Measurements from ENCODE around the gene POU6F2.
"Not testable (repeated sequence)": the region's sequence is repeated elsewhere in the genome, so short reads cannot be mapped to it uniquely, and the experiment has no call there.

Gene POU6F2

GRCh38 chr7:39301543-39301942 is 323.8 kb downstream of the POU6F2 start:
- DNase-seq (ENCODE audit: low read depth in 1 of 2, low spot score in 1 of 2) = no peak

GRCh38 chr7:39304178-39304577 is 326.5 kb downstream of the POU6F2 start:
- DNase-seq (ENCODE audit: low read depth in 1 of 2, low spot score in 1 of 2) = no peak

- no peak for DNase-seq (ENCODE audit: low read depth in 1 of 2, low spot score in 1 of 2)
Observed at GRCh38 chr7:39304668-39305405, 327.1 kb downstream of the POU6F2 start.

GRCh38 chr7:39306016-39306570 is 328.4 kb downstream of the POU6F2 start:
- no peak for DNase-seq (ENCODE audit: low read depth in 1 of 2, low spot score in 1 of 2)

- DNase-seq (ENCODE audit: low read depth in 1 of 2, low spot score in 1 of 2) = no peak
Observed at GRCh38 chr7:39310699-39311098, 333.0 kb downstream of the POU6F2 start.

GRCh38 chr7:39312254-39312989 is 334.7 kb downstream of the POU6F2 start:
- DNase-seq (ENCODE audit: low read depth in 1 of 2, low spot score in 1 of 2) = no peak

GRCh38 chr7:39313376-39313775 is 335.7 kb downstream of the POU6F2 start:
- DNase-seq (ENCODE audit: low read depth in 1 of 2, low spot score in 1 of 2) = no peak

GRCh38 chr7:39313974-39314373 is 336.3 kb downstream of the POU6F2 start:
- no peak for DNase-seq (ENCODE audit: low read depth in 1 of 2, low spot score in 1 of 2)

GRCh38 chr7:39317107-39317506 is 339.4 kb downstream of the POU6F2 start:
- no peak for DNase-seq (ENCODE audit: low read depth in 1 of 2, low spot score in 1 of 2)

GRCh38 chr7:39317896-39318295 is 340.2 kb downstream of the POU6F2 start:
- DNase-seq (ENCODE audit: low read depth in 1 of 2, low spot score in 1 of 2) = no peak

GRCh38 chr7:39321245-39321644 is 343.5 kb downstream of the POU6F2 start:
- DNase-seq (ENCODE audit: low read depth in 1 of 2, low spot score in 1 of 2) = no peak

- DNase-seq (ENCODE audit: low read depth in 1 of 2, low spot score in 1 of 2) = no peak
Observed at GRCh38 chr7:39321909-39322498, 344.3 kb downstream of the POU6F2 start.

GRCh38 chr7:39324139-39324760 is 346.5 kb downstream of the POU6F2 start:
- no peak for DNase-seq (ENCODE audit: low read depth in 1 of 2, low spot score in 1 of 2)

- DNase-seq (ENCODE audit: low read depth in 1 of 2, low spot score in 1 of 2) = not testable (repeated sequence)
Observed at GRCh38 chr7:39331607-39332006, 353.9 kb downstream of the POU6F2 start.

GRCh38 chr7:39332142-39332541 is 354.4 kb downstream of the POU6F2 start:
- DNase-seq (ENCODE audit: low read depth in 1 of 2, low spot score in 1 of 2) = no peak

GRCh38 chr7:39333701-39334100 is 356.0 kb downstream of the POU6F2 start:
- no peak for DNase-seq (ENCODE audit: low read depth in 1 of 2, low spot score in 1 of 2)

GRCh38 chr7:39336442-39336841 is 358.7 kb downstream of the POU6F2 start:
- no peak for DNase-seq (ENCODE audit: low read depth in 1 of 2, low spot score in 1 of 2)

GRCh38 chr7:39338716-39339115 is 361.0 kb downstream of the POU6F2 start:
- no peak for DNase-seq (ENCODE audit: low read depth in 1 of 2, low spot score in 1 of 2)

- DNase-seq (ENCODE audit: low read depth in 1 of 2, low spot score in 1 of 2) = no peak
Observed at GRCh38 chr7:39339591-39339990, 361.9 kb downstream of the POU6F2 start.

GRCh38 chr7:39341083-39341482 is 363.4 kb downstream of the POU6F2 start:
- no peak for DNase-seq (ENCODE audit: low read depth in 1 of 2, low spot score in 1 of 2)

GRCh38 chr7:39342763-39343162 is 365.1 kb downstream of the POU6F2 start:
- DNase-seq (ENCODE audit: low read depth in 1 of 2, low spot score in 1 of 2) = no peak
